Left kidney (tissue), 2 donors: ENCODE results near the gene CDK8. TPM values are rescaled to one million over a fixed set of nuclear protein-coding genes. Genes with fewer than 3 reads are reported as not detected.
A peak's percentile ranks its signal among the peaks of the same experiment; 100 is the strongest.

ENCODE experiments used
- DNase-seq: peaks from one replicate; pipeline ENCODE4 v3.0.0-alpha.2; 2013
- polyA plus RNA-seq: library from polyadenylated mRNA; unstranded; fragments of 120-200 nt; gene quantifications from one replicate; pipeline ENCODE4 v1.2.1, GENCODE V29; 2013; ENCODE audit not compliant: insufficient read length

CDK8 gene
- polyA plus RNA-seq, 1 donor, result 27.8 TPM

DNA sequence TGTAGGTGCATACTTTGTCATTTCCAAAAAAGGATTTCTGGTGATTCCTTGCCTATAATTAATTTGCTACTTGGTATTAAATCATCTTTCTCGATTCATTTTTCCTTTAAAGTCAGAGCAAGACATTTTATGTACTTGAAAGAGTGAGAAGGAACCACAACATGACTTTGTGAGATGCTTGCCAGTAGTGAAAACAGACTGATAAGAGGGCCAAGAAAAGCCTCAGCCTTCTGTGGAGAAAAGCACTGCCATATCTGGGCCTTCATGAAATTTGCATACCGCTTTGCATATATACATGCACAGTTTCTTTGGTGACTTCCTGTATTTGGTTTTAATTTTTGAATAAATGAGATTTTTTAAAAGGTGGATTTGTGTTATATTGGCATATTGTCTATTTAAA, 128.4 kb downstream of the CDK8 start:
- no peak for DNase-seq

- no peak for DNase-seq
Observed at GRCh38 chr13:26382835-26383234, 128.9 kb downstream of the CDK8 start.

DNA sequence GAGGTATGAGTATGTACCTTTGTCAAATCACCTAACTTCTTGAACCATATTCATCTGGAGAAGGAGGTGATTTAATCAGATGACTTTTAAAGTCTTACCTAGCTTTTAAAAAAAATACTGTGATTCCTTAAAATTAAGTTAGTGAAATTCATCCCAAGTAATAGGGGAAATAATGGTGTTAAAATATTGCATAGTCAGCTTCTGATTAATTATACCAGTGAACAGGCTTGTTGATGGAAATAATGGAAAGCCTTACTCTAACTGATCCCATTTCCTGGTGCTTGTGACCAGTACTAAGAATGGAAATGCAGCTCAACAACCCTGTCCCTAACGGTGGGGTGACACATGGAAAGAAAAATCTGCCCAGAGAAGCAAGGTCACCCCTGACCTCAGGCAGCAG, 130.7 kb downstream of the CDK8 start:
- no peak for DNase-seq

GRCh38 chr13:26386026-26386425, 132.1 kb downstream of the CDK8 start:
- DNase-seq, result no peak

DNA sequence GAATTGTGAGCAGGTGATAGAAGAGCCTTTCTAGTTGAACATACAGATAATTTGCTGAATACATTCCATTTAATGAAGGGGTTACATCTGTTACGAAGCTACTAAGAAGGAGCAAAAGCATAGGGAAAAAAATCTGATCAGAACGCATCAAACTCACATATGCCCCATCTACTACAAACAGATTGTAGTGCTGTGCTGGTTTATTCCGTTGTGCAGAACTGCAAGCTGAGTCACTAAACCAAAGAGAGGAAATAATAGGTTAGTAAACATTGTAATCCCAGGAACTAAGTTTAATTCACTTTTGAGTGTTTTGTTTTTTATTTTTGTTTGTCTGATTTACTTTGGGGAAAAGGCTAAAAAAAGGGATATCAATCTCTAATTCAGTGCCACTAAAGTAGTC, 136.3 kb downstream of the CDK8 start:
- no peak for DNase-seq

GRCh38 chr13:26400545-26400944, 146.6 kb downstream of the CDK8 start:
- DNase-seq, result no peak

GRCh38 chr13:26401069-26401468, 147.1 kb downstream of the CDK8 start:
- no peak for DNase-seq

DNA sequence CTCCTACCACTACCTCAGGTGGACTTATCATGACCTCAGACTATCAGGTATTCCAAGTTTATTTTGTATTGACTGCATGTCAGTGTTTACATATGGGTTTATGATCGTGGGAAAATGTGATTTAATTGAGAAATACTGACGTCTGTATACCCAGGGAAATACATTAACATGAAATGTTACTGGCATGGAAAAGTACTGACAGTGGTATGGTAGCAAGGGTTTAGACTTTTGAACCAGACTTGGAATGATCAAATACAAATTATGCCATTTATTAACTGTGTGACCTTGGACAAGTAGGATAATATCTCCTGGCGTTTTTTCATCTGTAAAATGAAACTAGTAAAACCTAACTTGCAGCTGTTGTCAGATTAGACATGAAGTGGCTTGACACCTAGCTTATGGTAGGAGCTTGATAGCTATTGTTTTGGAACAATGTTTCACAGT, 147.7 kb downstream of the CDK8 start:
- DNase-seq, result no peak

GRCh38 chr13:26406791-26407190, 152.9 kb downstream of the CDK8 start:
- DNase-seq, result no peak

- no peak for DNase-seq
Observed at GRCh38 chr13:26411206-26411605, 157.3 kb downstream of the CDK8 start.

- DNase-seq, result no peak
Observed at GRCh38 chr13:26412263-26412662, 158.3 kb downstream of the CDK8 start.

GRCh38 chr13:26412936-26413716, 159.2 kb downstream of the CDK8 start:
- DNase-seq, result no peak

GRCh38 chr13:26420282-26420960, 166.5 kb downstream of the CDK8 start:
- no peak for DNase-seq

GRCh38 chr13:26422036-26422435, 168.1 kb downstream of the CDK8 start:
- no peak for DNase-seq

DNA sequence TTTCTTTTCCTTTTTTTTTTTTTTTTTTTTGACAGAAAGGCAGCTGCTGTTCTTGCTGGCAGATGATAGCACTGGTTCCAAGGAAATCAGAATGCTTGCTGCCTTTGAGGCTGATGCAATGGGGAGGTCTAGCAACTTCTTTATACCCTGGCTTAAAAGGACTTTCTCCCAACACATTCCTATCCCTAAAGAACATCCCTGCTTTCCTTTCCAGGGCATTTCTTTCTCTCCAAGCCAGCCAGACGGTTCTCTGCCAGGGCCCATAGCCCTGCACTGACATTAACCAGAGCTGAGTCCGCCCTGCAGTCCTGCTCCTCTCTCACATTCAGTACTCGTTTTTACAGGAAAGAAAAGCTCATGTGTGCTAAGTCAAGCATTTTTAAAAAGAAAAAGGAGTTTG, 169.7 kb downstream of the CDK8 start:
- no peak for DNase-seq

- DNase-seq, result no peak
Observed at GRCh38 chr13:26424181-26424580, 170.3 kb downstream of the CDK8 start.

- DNase-seq, result peak; percentile 27
Observed at GRCh38 chr13:26425443-26426358, 171.8 kb downstream of the CDK8 start.

DNA sequence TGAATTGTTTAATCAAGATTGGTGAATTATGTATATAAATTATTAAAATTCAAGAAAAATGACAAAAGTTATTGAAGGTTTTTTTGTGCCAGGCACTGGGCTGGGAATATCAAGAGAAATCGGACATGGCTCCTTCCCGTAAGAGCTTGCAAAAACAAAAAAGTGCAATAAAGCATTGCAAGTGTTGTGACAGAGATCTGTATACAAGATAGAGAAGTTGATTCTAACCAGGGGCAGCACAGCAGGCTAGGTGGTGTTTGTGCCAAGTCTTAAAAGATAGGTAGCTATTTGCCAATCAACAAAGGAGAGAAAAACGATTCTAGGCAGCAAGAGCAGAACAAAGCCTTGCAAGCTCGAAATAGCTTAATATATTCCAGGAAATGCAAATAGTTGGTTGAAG, 179.8 kb downstream of the CDK8 start:
- DNase-seq, result no peak

GRCh38 chr13:26435171-26435570, 181.2 kb downstream of the CDK8 start:
- no peak for DNase-seq

DNA sequence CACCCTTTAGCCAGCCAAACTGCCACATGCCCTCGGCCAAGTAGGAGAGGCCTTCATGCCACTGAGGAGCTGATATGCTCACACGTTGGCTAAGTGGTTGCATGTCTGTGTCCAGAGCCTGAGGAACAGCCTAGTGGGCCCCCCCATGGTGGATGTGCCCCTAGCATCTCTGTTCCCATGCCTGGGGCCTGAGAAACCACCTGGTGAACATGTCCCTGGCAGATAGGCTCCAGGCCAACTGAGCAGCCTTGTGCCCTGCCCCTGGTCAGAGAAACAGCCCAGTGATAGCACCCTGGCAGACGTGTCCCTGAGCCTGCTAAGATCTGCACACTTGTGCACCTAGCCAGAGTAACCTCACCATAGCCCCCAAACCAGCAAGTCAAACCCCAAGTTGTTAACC, 181.7 kb downstream of the CDK8 start:
- DNase-seq, result no peak

DNA sequence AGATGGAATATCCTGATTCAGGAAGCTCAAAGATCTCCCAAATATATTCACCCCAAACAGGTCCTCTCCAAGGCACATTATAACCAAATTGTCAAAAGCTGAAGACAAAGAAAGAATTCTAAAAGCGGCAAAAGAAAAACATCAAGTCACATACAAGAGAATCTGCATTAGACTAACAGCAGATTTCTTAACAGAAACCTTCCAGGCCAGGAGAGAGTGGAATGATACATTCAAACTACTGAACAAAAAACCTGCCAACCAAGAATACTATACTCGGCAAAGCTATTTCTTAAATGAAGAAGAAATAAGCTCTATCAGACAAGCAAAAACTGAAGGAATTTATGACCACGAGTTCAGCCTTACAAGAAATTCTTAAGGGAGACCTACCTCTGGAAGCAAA, 183.0 kb downstream of the CDK8 start:
- no peak for DNase-seq

DNA sequence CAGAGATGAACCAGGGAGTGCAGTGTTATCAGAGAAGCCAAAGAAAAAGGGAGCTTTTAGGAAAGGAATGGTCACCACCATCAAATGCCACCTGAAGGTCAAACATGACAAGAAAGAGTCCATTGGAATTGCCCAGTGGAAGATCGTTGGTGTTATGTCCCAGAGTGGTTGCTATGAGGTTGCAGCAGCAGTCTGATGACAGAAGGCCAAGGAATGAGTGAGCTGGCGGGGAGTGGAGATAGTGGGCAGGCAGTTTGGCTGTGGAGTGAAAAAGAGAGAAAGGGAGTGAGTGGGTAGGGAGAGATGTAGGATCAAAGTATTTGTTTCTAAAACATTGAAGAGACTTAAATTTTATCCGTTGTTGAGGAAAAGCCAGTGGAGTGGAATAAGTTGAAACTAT, 186.2 kb downstream of the CDK8 start:
- no peak for DNase-seq

GRCh38 chr13:26441476-26441875, 187.5 kb downstream of the CDK8 start:
- no peak for DNase-seq
